Measurements from ENCODE around the gene INO80D. TPM values are rescaled to one million over a fixed set of nuclear protein-coding genes. Genes with fewer than 3 reads are reported as not detected.

The INO80D gene
- total RNA-seq, 1 experiment from 2014 or later: 20.2 TPM

- CTCF ChIA-PET: no interaction called here
- intact Hi-C loops (cut with micrococcal nuclease; ENCODE audit: unreplicated experiment): no loop called here
- Mint-ChIP-seq H3K9me3 (ENCODE audit: low read depth, unreplicated experiment) (no peaks in the 10 kb centered on the region), H3K4me3 (ENCODE audit: low read depth, unreplicated experiment) (no peak overlapping the region), H3K4me1 (ENCODE audit: low read depth, unreplicated experiment) (no peaks in the 10 kb centered on the region), H3K36me3 (ENCODE audit: insufficient read depth, unreplicated experiment) (peaks cover 8% of the 10 kb centered on the region), H3K27me3 (ENCODE audit: unreplicated experiment) (no peaks in the 10 kb centered on the region), H3K27ac (ENCODE audit: unreplicated experiment) (no peak overlapping the region)
- DNase-seq: no peak
- TF ChIP-seq CTCF (IDR thresholded peaks at IDR 0.05; ENCODE audit: unreplicated experiment): no peak
- BruUV-seq (replicated peaks): no TSS peak
Measured at GRCh38 chr2:206011018-206011614, 74.9 kb downstream of the INO80D start.

- peak; percentile 38 for DNase-seq
- no peaks in the 10 kb centered on the region for H3K9me3 Mint-ChIP-seq (ENCODE audit: low read depth, unreplicated experiment)
- H3K27ac Mint-ChIP-seq (ENCODE audit: unreplicated experiment): no peak overlapping the region
- intact Hi-C loops (cut with micrococcal nuclease; ENCODE audit: unreplicated experiment): no loop called here
- H3K4me1 Mint-ChIP-seq (ENCODE audit: low read depth, unreplicated experiment): no peaks in the 10 kb centered on the region
- CTCF ChIA-PET: no interaction called here
- H3K4me3 Mint-ChIP-seq (ENCODE audit: low read depth, unreplicated experiment): no peak overlapping the region
- H3K36me3 Mint-ChIP-seq (ENCODE audit: insufficient read depth, unreplicated experiment): peaks cover 9% of the 10 kb centered on the region
- TF ChIP-seq CTCF (IDR thresholded peaks at IDR 0.05; ENCODE audit: unreplicated experiment): no peak
- no peaks in the 10 kb centered on the region for H3K27me3 Mint-ChIP-seq (ENCODE audit: unreplicated experiment)
- BruUV-seq (replicated peaks): no TSS peak
Measured at GRCh38 chr2:206004004-206004693, 81.8 kb downstream of the INO80D start.

- Mint-ChIP-seq H3K36me3 (ENCODE audit: insufficient read depth, unreplicated experiment) (peaks cover 9% of the 10 kb centered on the region), H3K27ac (ENCODE audit: unreplicated experiment) (no peak overlapping the region), H3K9me3 (ENCODE audit: low read depth, unreplicated experiment) (no peaks in the 10 kb centered on the region), H3K4me1 (ENCODE audit: low read depth, unreplicated experiment) (no peaks in the 10 kb centered on the region), H3K4me3 (ENCODE audit: low read depth, unreplicated experiment) (no peak overlapping the region), H3K27me3 (ENCODE audit: unreplicated experiment) (no peaks in the 10 kb centered on the region)
- no TSS peak for BruUV-seq (replicated peaks)
- no peak for TF ChIP-seq CTCF (IDR thresholded peaks at IDR 0.05; ENCODE audit: unreplicated experiment)
- intact Hi-C loops (cut with micrococcal nuclease; ENCODE audit: unreplicated experiment): no loop called here
- CTCF ChIA-PET: no interaction called here
- DNase-seq: no peak
Measured at GRCh38 chr2:206002440-206002839, 83.5 kb downstream of the INO80D start.

- BruUV-seq (replicated peaks): no TSS peak
- DNase-seq: no peak
- no peaks in the 10 kb centered on the region for H3K4me1 Mint-ChIP-seq (ENCODE audit: low read depth, unreplicated experiment)
- H3K9me3 Mint-ChIP-seq (ENCODE audit: low read depth, unreplicated experiment): no peaks in the 10 kb centered on the region
- CTCF ChIA-PET: no interaction called here
- H3K27ac Mint-ChIP-seq (ENCODE audit: unreplicated experiment): no peak overlapping the region
- H3K36me3 Mint-ChIP-seq (ENCODE audit: insufficient read depth, unreplicated experiment): peaks cover 9% of the 10 kb centered on the region
- no peak overlapping the region for H3K4me3 Mint-ChIP-seq (ENCODE audit: low read depth, unreplicated experiment)
- no peaks in the 10 kb centered on the region for H3K27me3 Mint-ChIP-seq (ENCODE audit: unreplicated experiment)
- intact Hi-C loops (cut with micrococcal nuclease; ENCODE audit: unreplicated experiment): no loop called here
- TF ChIP-seq CTCF (IDR thresholded peaks at IDR 0.05; ENCODE audit: unreplicated experiment): no peak
Measured at GRCh38 chr2:206001912-206002311, 84.1 kb downstream of the INO80D start.
